GM18951 (cell line): Measurements from ENCODE around the gene CHST11.

Experiments
- POLR2A ChIP-seq: IDR thresholded peaks from 4 replicates; pipeline ENCODE4 v1.6.1; 2011; ENCODE audit warnings: mild to moderate bottlenecking; ENCODE audit not compliant: insufficient read length, insufficient read depth; ENCODE audit errors: extremely low read depth
- in situ Hi-C: fragments of 300-500 bp; cut with MboI; formaldehyde crosslinking; loops from one replicate; pipeline ENCODE4 v1.12.0; 2022; ENCODE audit warnings: low sequenced_read_pairs, mixed read lengths, inconsistent platforms; ENCODE audit not compliant: unreplicated experiment

The CHST11 gene

GRCh38 chr12:104712477-104712876 is 255.7 kb downstream of the CHST11 start:
- TF ChIP-seq POLR2A: no peak
- in situ Hi-C loops: no loop called here

- in situ Hi-C loops: no loop called here
- no peak for TF ChIP-seq POLR2A
Observed at GRCh38 chr12:104712968-104713367, 256.2 kb downstream of the CHST11 start.

GRCh38 chr12:104713444-104713843 is 256.7 kb downstream of the CHST11 start:
- in situ Hi-C loops: no loop called here
- TF ChIP-seq POLR2A: no peak

- no peak for TF ChIP-seq POLR2A
- in situ Hi-C loops: no loop called here
Observed at GRCh38 chr12:104714369-104714768, 257.6 kb downstream of the CHST11 start.

GRCh38 chr12:104716172-104716571 is 259.4 kb downstream of the CHST11 start:
- in situ Hi-C loops: no loop called here
- no peak for TF ChIP-seq POLR2A

- in situ Hi-C loops: no loop called here
- no peak for TF ChIP-seq POLR2A
Observed at GRCh38 chr12:104718304-104718929, 261.7 kb downstream of the CHST11 start.

GRCh38 chr12:104719700-104720338 is 263.1 kb downstream of the CHST11 start:
- no peak for TF ChIP-seq POLR2A
- in situ Hi-C loops: no loop called here

- in situ Hi-C loops: no loop called here
- no peak for TF ChIP-seq POLR2A
Observed at GRCh38 chr12:104720339-104721038, 263.7 kb downstream of the CHST11 start.

- in situ Hi-C loops: no loop called here
Observed at GRCh38 chr12:104721039-104721405, 264.3 kb downstream of the CHST11 start.

GRCh38 chr12:104721936-104722335 is 265.2 kb downstream of the CHST11 start:
- TF ChIP-seq POLR2A: no peak

More at GRCh38 chr12:104721039-104721405, 264.3 kb downstream of the CHST11 start:
- TF ChIP-seq POLR2A: no peak

GRCh38 chr12:104722601-104723534 is 266.1 kb downstream of the CHST11 start:
- in situ Hi-C loops: no loop called here
- TF ChIP-seq POLR2A: no peak

More at GRCh38 chr12:104721936-104722335, 265.2 kb downstream of the CHST11 start:
- in situ Hi-C loops: no loop called here

- no peak for TF ChIP-seq POLR2A
- in situ Hi-C loops: no loop called here
Observed at GRCh38 chr12:104723895-104724294, 267.1 kb downstream of the CHST11 start.

GRCh38 chr12:104724992-104725585 is 268.3 kb downstream of the CHST11 start:
- no peak for TF ChIP-seq POLR2A
- in situ Hi-C loops: no loop called here

- TF ChIP-seq POLR2A: no peak
- in situ Hi-C loops: no loop called here
Observed at GRCh38 chr12:104725610-104726009, 268.9 kb downstream of the CHST11 start.
